Breast epithelium (tissue), 4 donors: ENCODE measurements around the gene WRAP53. TPM values are rescaled to one million over a fixed set of nuclear protein-coding genes. Genes with fewer than 3 reads are reported as not detected.

ENCODE experiments used
- DNase-seq, 2 donors: peaks; one replicate each; pipeline ENCODE4 v3.0.0-alpha.2; 2019; ENCODE audit warnings: low spot score in 2 of 2
- H3K27ac ChIP-seq, 2 donors: fragments of 200-600 bp; sonication (generic) in 1 of 2; one replicate each; pipeline ENCODE4 v1.5.1; 2016 to 2019; ENCODE audit warnings: mild to moderate bottlenecking in 1 of 2
- H3K27me3 ChIP-seq, 2 donors: fragments of 200-600 bp; sonication (generic) in 1 of 2; one replicate each; pipeline versions ENCODE4 v1.5.1 to v1.6.0; 2017 to 2019; ENCODE audit warnings: control low read depth in 1 of 2, mild to moderate bottlenecking in 1 of 2
- H3K36me3 ChIP-seq: fragments of 200-600 bp; one replicate; pipeline ENCODE4 v1.5.1; 2019
- H3K4me1 ChIP-seq, 2 donors: fragments of 200-600 bp; sonication (generic); one replicate each; pipeline ENCODE4 v1.5.1; 2016 to 2019; ENCODE audit warnings: control low read depth in 1 of 2
- H3K4me3 ChIP-seq, 3 donors: fragments of 200-600 bp; sonication (generic); 1 replicate in 2 of 3; 2 replicates in 1 of 3; pipeline ENCODE4 v1.5.1; 2016 to 2019; ENCODE audit warnings: mild to moderate bottlenecking in 3 of 3, moderate library complexity in 2 of 3
- H3K9me3 ChIP-seq, 2 donors: fragments of 200-600 bp; sonication (generic) in 1 of 2; one replicate each; pipeline ENCODE4 v1.5.1; 2016 to 2019; ENCODE audit warnings: control low read depth in 1 of 2
- CTCF ChIP-seq, 3 donors: fragments of 450-650 bp; IDR thresholded peaks; one replicate each; pipeline ENCODE4 v1.5.1; 2016 to 2017; ENCODE audit warnings: antibody characterized with exemption in 3 of 3, mild to moderate bottlenecking in 3 of 3, moderate library complexity in 3 of 3
- POLR2A ChIP-seq: fragments of 450-650 bp; IDR thresholded peaks from one replicate; pipeline ENCODE4 v1.6.1; 2016; ENCODE audit warnings: antibody characterized with exemption, mild to moderate bottlenecking, moderate library complexity
- POLR2AphosphoS5 ChIP-seq, 3 donors: sonication (generic); formaldehyde crosslinking; IDR thresholded peaks; one replicate each; pipeline ENCODE4 v1.6.1; 2017; ENCODE audit warnings: antibody characterized with exemption in 3 of 3
- intact Hi-C: fragments of 100-400 bp; cut with DNase I; formaldehyde crosslinking; loops from one replicate; pipeline ENCODE4 v1.15.1; 2023; ENCODE audit warnings: low total_unique reads
- total RNA-seq, 3 donors: library from RNA; depleted of rRNA; stranded (reverse); fragments of >200 nt; gene quantifications; one replicate each; pipeline ENCODE4 v1.1.0, GENCODE V29; 2016

The WRAP53 gene
- total RNA-seq, 3 donors from 2014 or later: 3.6 to 5.4 (median 4.2) TPM

- Histone ChIP-seq H3K27me3 (peaks cover 0 to 2% of the 10 kb centered on the region in 2 donors), H3K36me3 (no peaks in the 10 kb centered on the region), H3K9me3 (no peaks in the 10 kb centered on the region), H3K4me3 (peak overlapping the region; percentile 29 to 81 (median 71)), H3K4me1 (peaks cover 0 to 2% of the 10 kb centered on the region in 2 donors), H3K27ac (no peak overlapping the region)
- intact Hi-C loops: no loop called here
- TF ChIP-seq POLR2A (no peak), CTCF (IDR thresholded peaks at IDR 0.05) (no peak), POLR2AphosphoS5 (IDR thresholded peaks at IDR 0.05) (no peak)
- no peak for DNase-seq
Observed at GRCh38 chr17:7705269-7706255, 17.3 kb downstream of the WRAP53 start.

- Histone ChIP-seq H3K27me3 (peaks cover 0 to 2% of the 10 kb centered on the region in 2 donors), H3K36me3 (no peaks in the 10 kb centered on the region), H3K27ac (no peak overlapping the region), H3K4me1 (peaks cover 0 to 2% of the 10 kb centered on the region in 2 donors), H3K4me3 (no peak overlapping the region), H3K9me3 (no peaks in the 10 kb centered on the region)
- TF ChIP-seq CTCF (IDR thresholded peaks at IDR 0.05) (no peak), POLR2AphosphoS5 (IDR thresholded peaks at IDR 0.05) (no peak), POLR2A (no peak)
- intact Hi-C loops: no loop called here
- no peak for DNase-seq
Observed at GRCh38 chr17:7706631-7707354, 18.5 kb downstream of the WRAP53 start.

- Histone ChIP-seq H3K27ac (no peak overlapping the region), H3K4me3 (no peak overlapping the region), H3K27me3 (peaks cover 0 to 2% of the 10 kb centered on the region in 2 donors), H3K36me3 (no peaks in the 10 kb centered on the region), H3K9me3 (no peaks in the 10 kb centered on the region), H3K4me1 (peaks cover 0 to 2% of the 10 kb centered on the region in 2 donors)
- TF ChIP-seq POLR2A (no peak), POLR2AphosphoS5 (IDR thresholded peaks at IDR 0.05) (no peak), CTCF (IDR thresholded peaks at IDR 0.05) (no peak)
- intact Hi-C loops: no loop called here
- no peak for DNase-seq
Observed at GRCh38 chr17:7707446-7707845, 19.2 kb downstream of the WRAP53 start.

GRCh38 chr17:7707858-7708750, 19.8 kb downstream of the WRAP53 start:
- Histone ChIP-seq H3K9me3 (no peaks in the 10 kb centered on the region), H3K27ac (no peak overlapping the region), H3K36me3 (no peaks in the 10 kb centered on the region), H3K27me3 (peaks cover 0 to 2% of the 10 kb centered on the region in 2 donors), H3K4me3 (no peak overlapping the region), H3K4me1 (peaks cover 0 to 2% of the 10 kb centered on the region in 2 donors)
- no peak for TF ChIP-seq CTCF (IDR thresholded peaks at IDR 0.05)
- no peak for TF ChIP-seq POLR2A
- no peak for TF ChIP-seq POLR2AphosphoS5 (IDR thresholded peaks at IDR 0.05)
- intact Hi-C loops: no loop called here
- no peak for DNase-seq
